ENCODE data around the gene WTAP. TPM values are rescaled to one million over a fixed set of nuclear protein-coding genes. Genes with fewer than 3 reads are reported as not detected.

The WTAP gene
- total RNA-seq, 1 experiment from 2014 or later: 138 TPM

- H2AK5ac ChIP-seq (ENCODE audit: insufficient read length, low read length): no peak overlapping the region
- no peak overlapping the region for H2AFZ ChIP-seq (ENCODE audit: low read length)
- no peak overlapping the region for H4K5ac ChIP-seq (ENCODE audit: insufficient read length, low read depth, low read length)
- TF ChIP-seq, protein P1, sequence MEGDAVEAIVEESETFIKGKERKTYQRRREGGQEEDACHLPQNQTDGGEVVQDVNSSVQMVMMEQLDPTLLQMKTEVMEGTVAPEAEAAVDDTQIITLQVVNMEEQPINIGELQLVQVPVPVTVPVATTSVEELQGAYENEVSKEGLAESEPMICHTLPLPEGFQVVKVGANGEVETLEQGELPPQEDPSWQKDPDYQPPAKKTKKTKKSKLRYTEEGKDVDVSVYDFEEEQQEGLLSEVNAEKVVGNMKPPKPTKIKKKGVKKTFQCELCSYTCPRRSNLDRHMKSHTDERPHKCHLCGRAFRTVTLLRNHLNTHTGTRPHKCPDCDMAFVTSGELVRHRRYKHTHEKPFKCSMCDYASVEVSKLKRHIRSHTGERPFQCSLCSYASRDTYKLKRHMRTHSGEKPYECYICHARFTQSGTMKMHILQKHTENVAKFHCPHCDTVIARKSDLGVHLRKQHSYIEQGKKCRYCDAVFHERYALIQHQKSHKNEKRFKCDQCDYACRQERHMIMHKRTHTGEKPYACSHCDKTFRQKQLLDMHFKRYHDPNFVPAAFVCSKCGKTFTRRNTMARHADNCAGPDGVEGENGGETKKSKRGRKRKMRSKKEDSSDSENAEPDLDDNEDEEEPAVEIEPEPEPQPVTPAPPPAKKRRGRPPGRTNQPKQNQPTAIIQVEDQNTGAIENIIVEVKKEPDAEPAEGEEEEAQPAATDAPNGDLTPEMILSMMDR (conservative IDR thresholded peaks at IDR 0.05): no peak
- H3K14ac ChIP-seq (ENCODE audit: insufficient read depth, low read length): no peak overlapping the region
- peak overlapping the region; percentile 83 to 91 for H3K4me3 Mint-ChIP-seq
- H3K4me1 Mint-ChIP-seq: peaks cover 24% of the 10 kb centered on the region in 2 experiments
- no peaks in the 10 kb centered on the region for H4K20me1 ChIP-seq (ENCODE audit: control insufficient read depth, insufficient read depth, insufficient read length)
- no CpG with 5 or more reads among the region's 14 CpGs for WGBS (ENCODE audit: extremely low coverage, insufficient read length, low lambda C conversion rate)
- H3K4me1 ChIP-seq (ENCODE audit: insufficient read depth, low read length): peaks cover 5% of the 10 kb centered on the region
- no peak overlapping the region for H3K27ac ChIP-seq (ENCODE audit: insufficient read length, low read depth, low read length)
- H2BK12ac ChIP-seq (ENCODE audit: insufficient read length, low read depth, low read length): no peak overlapping the region
- H3K18ac ChIP-seq (ENCODE audit: insufficient read length, low read depth, low read length): no peak overlapping the region
- no peak overlapping the region for H2BK120ac ChIP-seq (ENCODE audit: low read depth, low read length, poor library complexity, severe bottlenecking)
- peak overlapping the region; percentile 56 for H3K9ac ChIP-seq (ENCODE audit: extremely low read depth, insufficient read length, low read length)
- no peak overlapping the region for H4K8ac ChIP-seq (replicated peaks; ENCODE audit: insufficient read length, low read depth, low read length)
- H3T11ph ChIP-seq (ENCODE audit: low read length): no peak overlapping the region
- H2BK20ac ChIP-seq (ENCODE audit: low read depth, low read length, poor library complexity, severe bottlenecking): no peak overlapping the region
- H2BK5ac ChIP-seq (ENCODE audit: insufficient read length, low read length): no peak overlapping the region
- H3K79me1 ChIP-seq (ENCODE audit: insufficient read depth, low read depth, low read length, poor library complexity, severe bottlenecking): no peaks in the 10 kb centered on the region
- H3K27ac Mint-ChIP-seq: peak overlapping the region in 1 of 3 experiments; percentile 98; a peak in 3 of 7 replicates
- no peak overlapping the region for H2BK15ac ChIP-seq (ENCODE audit: low read depth, low read length)
- peak; percentile 27 for DNase-seq
- H3K27me3 Mint-ChIP-seq (ENCODE audit: low read depth): no peaks in the 10 kb centered on the region
- no peaks in the 10 kb centered on the region for H3K9me3 Mint-ChIP-seq
- no peak overlapping the region for H3K23ac ChIP-seq (ENCODE audit: insufficient read length, low read depth, low read length)
- H3K9me3 ChIP-seq (ENCODE audit: control insufficient read depth, low read depth, low read length): no peaks in the 10 kb centered on the region
- no peak overlapping the region for H3K4ac ChIP-seq (ENCODE audit: low read depth, low read length)
- H3K36me3 Mint-ChIP-seq (ENCODE audit: insufficient read depth in 1 of 3, low read depth in 3 of 3): peaks cover 7 to 15% (median 12%) of the 10 kb centered on the region in 3 experiments
- H3K27me3 ChIP-seq (ENCODE audit: insufficient read depth, low read length): no peaks in the 10 kb centered on the region
- H3K79me2 ChIP-seq (ENCODE audit: insufficient read depth, low read length): no peaks in the 10 kb centered on the region; the same call in 1 of the 2 replicates
- no peak overlapping the region for H3K56ac ChIP-seq (ENCODE audit: insufficient read length, low read depth, low read length)
- no peak overlapping the region for H4K91ac ChIP-seq (ENCODE audit: insufficient read length, low read depth, low read length)
- peaks cover 11% of the 10 kb centered on the region for H3K23me2 ChIP-seq (ENCODE audit: insufficient read length, low read depth, low read length, poor library complexity, severe bottlenecking)
- peak overlapping the region; percentile 95 for H3K4me2 ChIP-seq (ENCODE audit: insufficient read depth, insufficient read length, low read length)
Observed at GRCh38 chr6:159693894-159694545, 33.3 kb upstream of the WTAP start.

Measured in H9 (cell line).